Measurements from ENCODE around the gene GFOD1.

Gene GFOD1

GRCh38 chr6:13383328-13384163 is 103.9 kb downstream of the GFOD1 start:
- H3K4me3 ChIP-seq (ENCODE audit: low read length), result no peak overlapping the region
- DNase-seq (ENCODE audit: low read depth), result peak; percentile 43
- peak; percentile 44 for TF ChIP-seq CTCF (conservative IDR thresholded peaks at IDR 0.05; ENCODE audit: low read length)

- no peak for TF ChIP-seq CTCF (conservative IDR thresholded peaks at IDR 0.05; ENCODE audit: low read length)
- DNase-seq (ENCODE audit: low read depth), result no peak
- no peak overlapping the region for H3K4me3 ChIP-seq (ENCODE audit: low read length)
Observed at GRCh38 chr6:13380761-13381160, 106.6 kb downstream of the GFOD1 start.

- H3K4me3 ChIP-seq (ENCODE audit: low read length), result no peak overlapping the region
- no peak for TF ChIP-seq CTCF (conservative IDR thresholded peaks at IDR 0.05; ENCODE audit: low read length)
- no peak for DNase-seq (ENCODE audit: low read depth)
Observed at GRCh38 chr6:13378669-13379590, 108.5 kb downstream of the GFOD1 start.

- no peak overlapping the region for H3K4me3 ChIP-seq (ENCODE audit: low read length)
- DNase-seq (ENCODE audit: low read depth), result no peak
- TF ChIP-seq CTCF (conservative IDR thresholded peaks at IDR 0.05; ENCODE audit: low read length), result no peak
Observed at GRCh38 chr6:13377054-13377758, 110.2 kb downstream of the GFOD1 start.

GRCh38 chr6:13375360-13375878 is 112.0 kb downstream of the GFOD1 start:
- no peak overlapping the region for H3K4me3 ChIP-seq (ENCODE audit: low read length)
- no peak for DNase-seq (ENCODE audit: low read depth)
- TF ChIP-seq CTCF (conservative IDR thresholded peaks at IDR 0.05; ENCODE audit: low read length), result no peak

DNA sequence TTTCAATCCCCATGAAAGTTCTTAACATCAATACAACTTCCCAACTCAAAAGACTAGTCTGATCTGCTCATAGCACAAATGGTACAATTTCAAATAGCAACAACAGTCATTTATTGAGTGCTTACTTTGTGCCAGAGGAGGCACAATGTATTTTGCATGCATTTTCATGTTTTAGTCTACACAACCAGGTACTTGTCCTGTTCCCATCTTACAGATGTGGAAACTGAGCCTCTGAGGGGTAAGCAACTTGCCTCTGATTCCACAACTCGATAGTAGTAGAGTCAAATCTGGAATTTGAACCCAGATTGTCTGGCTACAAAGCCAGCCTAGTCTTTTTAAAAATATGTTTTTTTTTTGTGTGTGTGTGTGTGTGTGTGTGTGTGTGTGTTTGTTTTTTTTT is 113.5 kb downstream of the GFOD1 start:
- H3K4me3 ChIP-seq (ENCODE audit: low read length), result no peak overlapping the region
- no peak for TF ChIP-seq CTCF (conservative IDR thresholded peaks at IDR 0.05; ENCODE audit: low read length)
- DNase-seq (ENCODE audit: low read depth), result no peak
